SK-N-SH (cell line): ENCODE measurements around the gene LDHD. TPM values are rescaled to one million over a fixed set of nuclear protein-coding genes. Genes with fewer than 3 reads are reported as not detected.

Experiments used
- CTCF ChIA-PET: fragments of 300-600, 350-600 bp; formaldehyde crosslinking; extraction: SDS; loops from one replicate; lab custom pipeline; 2021; lab: Yijun Ruan, JAX
- POLR2A ChIA-PET: fragments of 350-600 bp; sonication (Branson Sonifier 250); formaldehyde crosslinking; extraction: SDS; loops from one replicate; lab custom pipeline; 2020; ENCODE audit warnings: antibody characterized with exemption, inconsistent platforms; lab: Yijun Ruan, JAX
- DNase-seq: peaks from one replicate; pipeline ENCODE4 v3.0.0; 2012
- H2AFZ ChIP-seq: fragments of 200-600 bp; sonication (generic); 2 replicates; pipeline ENCODE4 v1.8.1; 2016; ENCODE audit warnings: antibody characterized with exemption, mild to moderate bottlenecking, low read depth
- H3F3A ChIP-seq: fragments of 200-600 bp; sonication (generic); replicated peaks from 2 replicates; pipeline ENCODE3; 2016; ENCODE audit warnings: antibody characterized with exemption, mild to moderate bottlenecking; ENCODE audit not compliant: insufficient read depth
- H3K27ac ChIP-seq, 2 experiments: fragments of 200-500 bp in 1 of 2; fragments of 200-600 bp in 1 of 2; sonication (Bioruptor generic) in 1 of 2; sonication (generic), shearing (Covaris generic) in 1 of 2; 2 replicates each; pipeline versions ENCODE4 v1.5.1 to v1.6.1; 2014 to 2016; ENCODE audit warnings: low read depth in 2 of 2, inconsistent platforms in 1 of 2, low read length in 1 of 2, mild to moderate bottlenecking in 1 of 2, mixed read lengths in 1 of 2
- H3K27me3 ChIP-seq: fragments of 200-600 bp; sonication (generic), shearing (Covaris generic); 2 replicates; pipeline ENCODE4 v1.6.1; 2016; ENCODE audit warnings: mixed run types; ENCODE audit not compliant: insufficient read depth
- H3K36me3 ChIP-seq, 2 experiments: fragments of 200-500 bp in 1 of 2; fragments of 200-600 bp in 1 of 2; sonication (Bioruptor generic) in 1 of 2; sonication (generic) in 1 of 2; replicated peaks in 1 of 2; 2 replicates each; pipeline versions ENCODE3 to v1.5.1; 2014 to 2016; ENCODE audit warnings: low read length in 1 of 2, mild to moderate bottlenecking in 1 of 2; ENCODE audit not compliant: insufficient read depth in 2 of 2, control insufficient read depth in 1 of 2
- H3K4me1 ChIP-seq, 2 experiments: fragments of 200-500 bp in 1 of 2; fragments of 200-600 bp in 1 of 2; sonication (Bioruptor generic) in 1 of 2; sonication (generic), shearing (Covaris generic) in 1 of 2; 2 replicates each; pipeline versions ENCODE4 v1.5.1 to v1.6.1; 2014 to 2016; ENCODE audit warnings: low read depth in 1 of 2, low read length in 1 of 2, mixed run types in 1 of 2; ENCODE audit not compliant: insufficient read depth in 2 of 2, control insufficient read depth in 1 of 2
- H3K4me2 ChIP-seq: fragments of 200-600 bp; sonication (generic), shearing (Covaris generic); 2 replicates; pipeline ENCODE4 v1.6.1; 2017; ENCODE audit warnings: mixed run types
- H3K4me3 ChIP-seq, 2 experiments: fragments of 200-500 bp in 1 of 2; fragments of 200-600 bp in 1 of 2; sonication (Bioruptor generic) in 1 of 2; sonication (generic), shearing (Covaris generic) in 1 of 2; 2 replicates each; pipeline versions ENCODE4 v1.5.1 to v1.8.1; 2014 to 2016; ENCODE audit warnings: low read depth in 2 of 2, inconsistent platforms in 1 of 2, low read length in 1 of 2, mild to moderate bottlenecking in 1 of 2, mixed read lengths in 1 of 2, moderate library complexity in 1 of 2
- H3K79me2 ChIP-seq: fragments of 200-600 bp; sonication (generic); 2 replicates; pipeline ENCODE4 v1.8.1; 2017; ENCODE audit warnings: mild to moderate bottlenecking; ENCODE audit not compliant: insufficient read depth
- H3K9ac ChIP-seq: fragments of 200-600 bp; sonication (generic); 2 replicates; pipeline ENCODE4 v1.6.1; 2017; ENCODE audit warnings: mixed run types
- H3K9me2 ChIP-seq: fragments of 200-600 bp; sonication (generic); 2 replicates; pipeline ENCODE4 v1.6.1; 2017; ENCODE audit warnings: mixed run types
- H3K9me3 ChIP-seq: fragments of 200-600 bp; sonication (generic); 2 replicates; pipeline ENCODE4 v1.6.1; 2017; ENCODE audit warnings: mixed run types, mild to moderate bottlenecking, moderate library complexity
- H4K20me1 ChIP-seq: fragments of 200-600 bp; sonication (generic); 2 replicates; pipeline ENCODE4 v1.6.1; 2017; ENCODE audit warnings: mild to moderate bottlenecking, mixed run types; ENCODE audit not compliant: insufficient read depth
- EZH2phosphoT487 ChIP-seq: fragments of 200-600 bp; sonication (generic); IDR thresholded peaks from 2 replicates; pipeline ENCODE4 v1.6.1; 2017; ENCODE audit warnings: low read depth, mixed run types, mild to moderate bottlenecking, antibody characterized with exemption, moderate library complexity, borderline replicate concordance
- FOSL2 ChIP-seq: IDR thresholded peaks from 2 replicates; pipeline ENCODE4 v1.4.0; 2012; ENCODE audit warnings: low read depth, mild to moderate bottlenecking, moderate library complexity, borderline replicate concordance
- FOXJ3 ChIP-seq: sonication (generic); formaldehyde crosslinking; IDR thresholded peaks from 2 replicates; pipeline ENCODE4 v1.5.1; 2020; ENCODE audit warnings: mild to moderate bottlenecking, missing genetic modification reagents
- FOXM1 ChIP-seq: IDR thresholded peaks from 2 replicates; pipeline ENCODE4 v1.4.0; 2012; ENCODE audit warnings: low read depth, mild to moderate bottlenecking
- JUND ChIP-seq: IDR thresholded peaks from 2 replicates; pipeline ENCODE4 v1.4.0; 2012
- MXI1 ChIP-seq: IDR thresholded peaks from 2 replicates; pipeline ENCODE4 v1.6.1; 2012; ENCODE audit warnings: mild to moderate bottlenecking, low read depth, low read length, improper control_type of control experiment
- PBX3 ChIP-seq: IDR thresholded peaks from 2 replicates; pipeline ENCODE4; 2012
- RAD21 ChIP-seq: IDR thresholded peaks from 2 replicates; pipeline ENCODE4 v1.6.1; 2012; ENCODE audit warnings: mild to moderate bottlenecking, low read length
- RCOR1 ChIP-seq: fragments of 150-350 bp; IDR thresholded peaks from 2 replicates; pipeline ENCODE4 v1.6.1; 2017; ENCODE audit warnings: antibody characterized with exemption, low read length
- RFX5 ChIP-seq: IDR thresholded peaks from 2 replicates; pipeline ENCODE4 v1.6.1; 2012; ENCODE audit warnings: mild to moderate bottlenecking, improper control_type of control experiment, low read length
- SIN3A ChIP-seq: IDR thresholded peaks from 2 replicates; pipeline ENCODE4 v1.6.1; 2012; ENCODE audit warnings: low read depth, mild to moderate bottlenecking, low read length, moderate library complexity, borderline replicate concordance
- TAF1 ChIP-seq: IDR thresholded peaks from 2 replicates; pipeline ENCODE4 v1.6.1; 2012; ENCODE audit warnings: low read depth, mild to moderate bottlenecking, low read length, moderate library complexity, borderline replicate concordance
- TEAD4 ChIP-seq: IDR thresholded peaks from 2 replicates; pipeline ENCODE4 v1.4.0; 2012; ENCODE audit warnings: mild to moderate bottlenecking, borderline replicate concordance; ENCODE audit not compliant: insufficient read depth
- USF1 ChIP-seq: IDR thresholded peaks from 2 replicates; pipeline ENCODE4 v1.4.0; 2012; ENCODE audit warnings: low read depth, borderline replicate concordance
- YY1 ChIP-seq: IDR thresholded peaks from 2 replicates; pipeline ENCODE4 v1.4.0; 2012; ENCODE audit warnings: low read depth, mild to moderate bottlenecking
- WGBS: methylation state at CpG from one replicate; pipeline ENCODE4 v1.1.6; 2017; ENCODE audit warnings: low lambda C conversion rate; 5-methylcytosine and 5-hydroxymethylcytosine counted together
- polyA plus RNA-seq, 3 experiments: library from polyadenylated mRNA; depleted of rRNA; stranded (reverse); fragments of >200 nt; gene quantifications; 2 replicates each; pipeline ENCODE4 v1.2.3, GENCODE V29; 2012
- TF ChIP-seq, protein P1 (sequence below): fragments of 150-350 bp; IDR thresholded peaks from 2 replicates; pipeline ENCODE4 v1.6.1; 2016; ENCODE audit warnings: mild to moderate bottlenecking, low read depth, low read length
- TF ChIP-seq, protein P2 (sequence below): fragments of 200-600 bp; sonication (generic); IDR thresholded peaks from 2 replicates; pipeline ENCODE4 v1.6.1; 2017; ENCODE audit warnings: antibody characterized with exemption, mild to moderate bottlenecking, moderate library complexity
- TF ChIP-seq, protein P3 (sequence below): IDR thresholded peaks from 2 replicates; pipeline ENCODE4 v1.4.0; 2012; ENCODE audit warnings: low read depth
- TF ChIP-seq, protein P4 (sequence below): IDR thresholded peaks from 2 replicates; pipeline ENCODE4 v1.4.0; 2012; ENCODE audit warnings: low read depth, borderline replicate concordance

The LDHD gene
- polyA plus RNA-seq, 1 of the 3 experiments (the other 2 are of a cell fraction), result 0.53 TPM

GRCh38 chr16:75112734-75113491 lies 3.7 kb downstream of the LDHD start:
- 97% methylated on average over 7 of the region's 14 CpGs for WGBS
- no peaks in the 10 kb centered on the region for H3K27me3 ChIP-seq
- peaks cover 23 to 38% of the 10 kb centered on the region in 2 experiments; a peak in 3 of 4 replicates for H3K4me1 ChIP-seq
- H3K4me2 ChIP-seq, result no peak overlapping the region
- no peak overlapping the region for H3K27ac ChIP-seq
- no peaks in the 10 kb centered on the region for H3K79me2 ChIP-seq
- ChIA-PET CTCF (interaction anchor here (2.1 to 8.5 kb wide), 3 partner anchors 14 to 116 kb away, joined by 10 to 182 read pairs (median 56); partner anchors contain the start of gene ZNRF1), POLR2A (no interaction called here)
- no peak for TF ChIP-seq MXI1
- no peak for TF ChIP-seq PBX3
- no peak for TF ChIP-seq YY1
- no peak for TF ChIP-seq JUND
- TF ChIP-seq, protein P1, sequence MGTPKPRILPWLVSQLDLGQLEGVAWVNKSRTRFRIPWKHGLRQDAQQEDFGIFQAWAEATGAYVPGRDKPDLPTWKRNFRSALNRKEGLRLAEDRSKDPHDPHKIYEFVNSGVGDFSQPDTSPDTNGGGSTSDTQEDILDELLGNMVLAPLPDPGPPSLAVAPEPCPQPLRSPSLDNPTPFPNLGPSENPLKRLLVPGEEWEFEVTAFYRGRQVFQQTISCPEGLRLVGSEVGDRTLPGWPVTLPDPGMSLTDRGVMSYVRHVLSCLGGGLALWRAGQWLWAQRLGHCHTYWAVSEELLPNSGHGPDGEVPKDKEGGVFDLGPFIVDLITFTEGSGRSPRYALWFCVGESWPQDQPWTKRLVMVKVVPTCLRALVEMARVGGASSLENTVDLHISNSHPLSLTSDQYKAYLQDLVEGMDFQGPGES, result no peak
- TF ChIP-seq, protein P2, sequence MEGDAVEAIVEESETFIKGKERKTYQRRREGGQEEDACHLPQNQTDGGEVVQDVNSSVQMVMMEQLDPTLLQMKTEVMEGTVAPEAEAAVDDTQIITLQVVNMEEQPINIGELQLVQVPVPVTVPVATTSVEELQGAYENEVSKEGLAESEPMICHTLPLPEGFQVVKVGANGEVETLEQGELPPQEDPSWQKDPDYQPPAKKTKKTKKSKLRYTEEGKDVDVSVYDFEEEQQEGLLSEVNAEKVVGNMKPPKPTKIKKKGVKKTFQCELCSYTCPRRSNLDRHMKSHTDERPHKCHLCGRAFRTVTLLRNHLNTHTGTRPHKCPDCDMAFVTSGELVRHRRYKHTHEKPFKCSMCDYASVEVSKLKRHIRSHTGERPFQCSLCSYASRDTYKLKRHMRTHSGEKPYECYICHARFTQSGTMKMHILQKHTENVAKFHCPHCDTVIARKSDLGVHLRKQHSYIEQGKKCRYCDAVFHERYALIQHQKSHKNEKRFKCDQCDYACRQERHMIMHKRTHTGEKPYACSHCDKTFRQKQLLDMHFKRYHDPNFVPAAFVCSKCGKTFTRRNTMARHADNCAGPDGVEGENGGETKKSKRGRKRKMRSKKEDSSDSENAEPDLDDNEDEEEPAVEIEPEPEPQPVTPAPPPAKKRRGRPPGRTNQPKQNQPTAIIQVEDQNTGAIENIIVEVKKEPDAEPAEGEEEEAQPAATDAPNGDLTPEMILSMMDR, result no peak
- no peak for TF ChIP-seq SIN3A
- no peak for TF ChIP-seq RCOR1
- no peak for TF ChIP-seq RFX5
- TF ChIP-seq, protein P3, sequence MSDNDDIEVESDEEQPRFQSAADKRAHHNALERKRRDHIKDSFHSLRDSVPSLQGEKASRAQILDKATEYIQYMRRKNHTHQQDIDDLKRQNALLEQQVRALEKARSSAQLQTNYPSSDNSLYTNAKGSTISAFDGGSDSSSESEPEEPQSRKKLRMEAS, result no peak
- TF ChIP-seq, protein P4, sequence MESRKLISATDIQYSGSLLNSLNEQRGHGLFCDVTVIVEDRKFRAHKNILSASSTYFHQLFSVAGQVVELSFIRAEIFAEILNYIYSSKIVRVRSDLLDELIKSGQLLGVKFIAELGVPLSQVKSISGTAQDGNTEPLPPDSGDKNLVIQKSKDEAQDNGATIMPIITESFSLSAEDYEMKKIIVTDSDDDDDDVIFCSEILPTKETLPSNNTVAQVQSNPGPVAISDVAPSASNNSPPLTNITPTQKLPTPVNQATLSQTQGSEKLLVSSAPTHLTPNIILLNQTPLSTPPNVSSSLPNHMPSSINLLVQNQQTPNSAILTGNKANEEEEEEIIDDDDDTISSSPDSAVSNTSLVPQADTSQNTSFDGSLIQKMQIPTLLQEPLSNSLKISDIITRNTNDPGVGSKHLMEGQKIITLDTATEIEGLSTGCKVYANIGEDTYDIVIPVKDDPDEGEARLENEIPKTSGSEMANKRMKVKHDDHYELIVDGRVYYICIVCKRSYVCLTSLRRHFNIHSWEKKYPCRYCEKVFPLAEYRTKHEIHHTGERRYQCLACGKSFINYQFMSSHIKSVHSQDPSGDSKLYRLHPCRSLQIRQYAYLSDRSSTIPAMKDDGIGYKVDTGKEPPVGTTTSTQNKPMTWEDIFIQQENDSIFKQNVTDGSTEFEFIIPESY, result no peak
- TF ChIP-seq FOXM1, result no peak
- TF ChIP-seq FOSL2, result no peak
- TF ChIP-seq USF1, result no peak
- TF ChIP-seq TAF1, result no peak
- no peak for TF ChIP-seq TEAD4
- TF ChIP-seq EZH2phosphoT487, result no peak
- no peak for TF ChIP-seq FOXJ3
- TF ChIP-seq RAD21, result no peak
- no peaks in the 10 kb centered on the region for H3K9me3 ChIP-seq
- no peaks in the 10 kb centered on the region for H4K20me1 ChIP-seq
- H3K9me2 ChIP-seq, result no peaks in the 10 kb centered on the region
- H2AFZ ChIP-seq, result no peak overlapping the region
- H3K36me3 ChIP-seq, result no peaks in the 10 kb centered on the region
- peaks cover 25% of the 10 kb centered on the region for H3F3A ChIP-seq
- H3K9ac ChIP-seq, result no peak overlapping the region
- no peak overlapping the region for H3K4me3 ChIP-seq
- no peak for DNase-seq
